CD4-positive, alpha-beta T cell treated with Interleukin-12 subunit alpha and Interleukin-12 subunit beta, for 1 hour (primary cell): Measurements from ENCODE around the gene FLNB.
A peak's percentile ranks its signal among the peaks of the same experiment; 100 is the strongest.

Source experiments
- DNase-seq: peaks from one replicate; pipeline ENCODE4 v3.0.0-alpha.2; 2020

The FLNB gene, protein sequence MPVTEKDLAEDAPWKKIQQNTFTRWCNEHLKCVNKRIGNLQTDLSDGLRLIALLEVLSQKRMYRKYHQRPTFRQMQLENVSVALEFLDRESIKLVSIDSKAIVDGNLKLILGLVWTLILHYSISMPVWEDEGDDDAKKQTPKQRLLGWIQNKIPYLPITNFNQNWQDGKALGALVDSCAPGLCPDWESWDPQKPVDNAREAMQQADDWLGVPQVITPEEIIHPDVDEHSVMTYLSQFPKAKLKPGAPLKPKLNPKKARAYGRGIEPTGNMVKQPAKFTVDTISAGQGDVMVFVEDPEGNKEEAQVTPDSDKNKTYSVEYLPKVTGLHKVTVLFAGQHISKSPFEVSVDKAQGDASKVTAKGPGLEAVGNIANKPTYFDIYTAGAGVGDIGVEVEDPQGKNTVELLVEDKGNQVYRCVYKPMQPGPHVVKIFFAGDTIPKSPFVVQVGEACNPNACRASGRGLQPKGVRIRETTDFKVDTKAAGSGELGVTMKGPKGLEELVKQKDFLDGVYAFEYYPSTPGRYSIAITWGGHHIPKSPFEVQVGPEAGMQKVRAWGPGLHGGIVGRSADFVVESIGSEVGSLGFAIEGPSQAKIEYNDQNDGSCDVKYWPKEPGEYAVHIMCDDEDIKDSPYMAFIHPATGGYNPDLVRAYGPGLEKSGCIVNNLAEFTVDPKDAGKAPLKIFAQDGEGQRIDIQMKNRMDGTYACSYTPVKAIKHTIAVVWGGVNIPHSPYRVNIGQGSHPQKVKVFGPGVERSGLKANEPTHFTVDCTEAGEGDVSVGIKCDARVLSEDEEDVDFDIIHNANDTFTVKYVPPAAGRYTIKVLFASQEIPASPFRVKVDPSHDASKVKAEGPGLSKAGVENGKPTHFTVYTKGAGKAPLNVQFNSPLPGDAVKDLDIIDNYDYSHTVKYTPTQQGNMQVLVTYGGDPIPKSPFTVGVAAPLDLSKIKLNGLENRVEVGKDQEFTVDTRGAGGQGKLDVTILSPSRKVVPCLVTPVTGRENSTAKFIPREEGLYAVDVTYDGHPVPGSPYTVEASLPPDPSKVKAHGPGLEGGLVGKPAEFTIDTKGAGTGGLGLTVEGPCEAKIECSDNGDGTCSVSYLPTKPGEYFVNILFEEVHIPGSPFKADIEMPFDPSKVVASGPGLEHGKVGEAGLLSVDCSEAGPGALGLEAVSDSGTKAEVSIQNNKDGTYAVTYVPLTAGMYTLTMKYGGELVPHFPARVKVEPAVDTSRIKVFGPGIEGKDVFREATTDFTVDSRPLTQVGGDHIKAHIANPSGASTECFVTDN (N-terminal part only)

DNA sequence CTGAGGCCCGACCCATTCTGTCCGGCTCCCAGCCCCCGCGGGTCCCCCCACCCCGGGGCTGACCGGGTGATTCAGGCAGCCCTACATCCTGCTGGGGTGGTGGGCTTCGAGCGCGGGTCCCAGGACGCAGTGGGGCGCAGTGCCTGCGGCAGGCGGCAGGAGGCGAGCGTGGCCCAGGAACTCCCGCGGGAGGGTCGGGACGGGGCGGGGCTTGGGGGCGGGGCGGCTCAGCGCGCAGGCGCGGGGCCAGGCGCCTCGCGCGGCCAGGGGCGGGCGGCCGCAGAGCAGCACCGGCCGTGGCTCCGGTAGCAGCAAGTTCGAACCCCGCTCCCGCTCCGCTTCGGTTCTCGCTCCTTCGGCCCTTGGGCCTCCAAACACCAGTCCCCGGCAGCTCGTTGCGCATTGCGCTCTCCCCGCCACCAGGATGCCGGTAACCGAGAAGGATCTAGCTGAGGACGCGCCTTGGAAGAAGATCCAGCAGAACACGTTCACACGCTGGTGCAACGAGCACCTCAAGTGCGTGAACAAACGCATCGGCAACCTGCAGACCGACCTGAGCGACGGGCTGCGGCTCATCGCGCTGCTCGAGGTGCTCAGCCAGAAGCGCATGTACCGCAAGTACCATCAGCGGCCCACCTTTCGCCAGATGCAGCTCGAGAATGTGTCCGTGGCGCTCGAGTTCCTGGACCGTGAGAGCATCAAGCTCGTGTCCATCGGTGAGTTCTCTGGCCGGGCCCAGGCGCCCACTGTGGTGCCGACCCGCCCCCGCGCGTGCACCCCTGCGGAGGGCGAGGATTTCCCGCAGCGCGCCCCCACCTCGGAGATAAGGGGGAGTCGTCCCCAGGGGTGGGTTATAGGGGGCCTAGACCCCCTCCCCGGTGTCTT lies at the start of gene FLNB:
Gene FLNB, plus strand, starts transcription at position 282 of the 885 bp plus-strand sequence. Its CDS starts 143 bp downstream, at position 425.
- DNase-seq = peak; percentile 81

DNA sequence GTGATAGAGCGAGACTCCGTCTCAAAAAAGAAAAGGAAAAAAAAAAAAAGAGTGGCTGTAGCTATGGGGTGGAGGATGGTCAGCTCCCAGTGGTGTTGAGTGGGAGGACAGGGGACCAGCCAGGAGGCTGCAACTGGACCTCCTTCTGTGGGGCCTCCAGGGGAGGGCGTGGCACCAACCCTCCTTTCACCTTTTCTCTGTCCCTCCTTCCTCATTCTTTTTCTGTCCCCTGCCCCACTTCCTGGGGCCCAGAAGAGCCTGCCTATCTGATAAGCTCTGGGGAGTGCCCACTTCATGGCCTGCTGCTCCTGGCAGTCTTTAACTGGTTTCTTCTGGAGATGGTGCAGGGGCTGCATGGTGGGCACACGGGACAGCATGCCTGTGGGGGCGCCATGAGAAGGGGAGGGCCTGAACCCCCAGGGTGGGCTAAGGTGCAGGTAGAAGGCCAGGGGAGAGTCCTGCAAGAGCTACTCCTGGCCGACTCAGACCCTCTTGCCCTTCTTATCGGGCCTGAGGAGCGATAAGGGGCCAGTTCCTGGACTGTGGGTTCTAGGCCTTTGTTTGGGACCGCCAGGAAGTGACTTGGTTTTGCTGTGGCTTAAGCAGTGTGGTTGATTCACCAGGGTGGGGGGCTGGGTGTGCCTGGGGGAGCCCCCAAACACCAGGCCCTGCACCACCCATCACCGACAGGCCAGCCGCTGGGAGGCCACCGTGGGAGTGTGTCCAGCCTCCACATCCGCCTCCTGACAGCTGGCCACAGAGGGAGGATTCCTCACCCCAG lies 49.4 kb upstream of the FLNB start:
- no peak for DNase-seq

DNA sequence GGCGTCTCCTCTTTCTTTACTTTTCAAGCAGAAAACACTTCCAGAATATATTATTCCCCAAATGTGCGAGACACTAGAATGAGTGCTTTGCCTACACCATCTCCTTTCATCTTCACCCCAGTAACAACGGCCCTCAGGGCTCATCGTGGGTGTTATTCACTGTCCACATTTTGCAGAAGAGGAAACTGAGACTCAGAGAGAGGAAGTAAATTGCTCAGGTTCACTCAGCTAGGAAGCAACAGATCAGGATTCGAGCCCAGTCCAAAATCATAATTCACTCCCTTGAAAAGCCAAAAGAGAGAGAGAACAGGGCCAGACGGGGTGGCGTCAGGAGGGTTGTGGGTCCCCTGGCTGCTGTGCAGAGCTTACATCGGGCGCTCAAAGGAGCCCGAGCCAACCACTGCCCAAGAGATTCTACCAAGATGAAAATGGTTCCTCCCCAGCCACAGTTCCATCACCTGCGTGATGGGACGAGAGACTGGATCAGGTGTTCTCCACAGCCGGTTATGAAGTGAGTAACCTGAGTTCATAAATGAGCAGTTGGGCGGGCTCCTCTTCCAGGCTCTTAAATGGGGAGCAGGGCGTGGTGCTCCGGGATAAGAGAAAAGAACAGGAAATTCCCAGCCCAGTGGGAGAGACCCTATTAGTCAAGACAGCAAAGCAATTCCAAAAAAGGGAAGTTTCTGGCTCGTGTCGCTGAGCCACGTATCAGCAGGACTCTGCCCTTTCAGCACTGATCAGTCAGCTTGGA lies 48.6 kb upstream of the FLNB start:
- no peak for DNase-seq

DNA sequence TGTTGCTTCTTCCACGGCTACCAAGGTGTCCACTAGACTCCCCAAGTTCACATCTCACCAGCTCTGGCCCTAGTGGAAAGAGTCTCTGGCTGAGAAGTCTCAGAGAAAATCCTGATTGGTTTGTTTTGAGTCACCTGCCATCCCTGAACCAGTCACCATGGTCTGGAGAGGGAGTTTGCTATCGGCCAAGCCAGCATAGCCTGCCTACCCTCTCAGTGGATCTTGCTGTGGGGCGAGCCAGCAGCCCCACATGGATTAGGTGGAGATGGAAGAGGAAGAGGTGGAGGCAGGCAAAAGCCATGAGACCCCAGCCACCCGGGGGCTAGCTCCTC lies 48.1 kb upstream of the FLNB start:
- DNase-seq = no peak

DNA sequence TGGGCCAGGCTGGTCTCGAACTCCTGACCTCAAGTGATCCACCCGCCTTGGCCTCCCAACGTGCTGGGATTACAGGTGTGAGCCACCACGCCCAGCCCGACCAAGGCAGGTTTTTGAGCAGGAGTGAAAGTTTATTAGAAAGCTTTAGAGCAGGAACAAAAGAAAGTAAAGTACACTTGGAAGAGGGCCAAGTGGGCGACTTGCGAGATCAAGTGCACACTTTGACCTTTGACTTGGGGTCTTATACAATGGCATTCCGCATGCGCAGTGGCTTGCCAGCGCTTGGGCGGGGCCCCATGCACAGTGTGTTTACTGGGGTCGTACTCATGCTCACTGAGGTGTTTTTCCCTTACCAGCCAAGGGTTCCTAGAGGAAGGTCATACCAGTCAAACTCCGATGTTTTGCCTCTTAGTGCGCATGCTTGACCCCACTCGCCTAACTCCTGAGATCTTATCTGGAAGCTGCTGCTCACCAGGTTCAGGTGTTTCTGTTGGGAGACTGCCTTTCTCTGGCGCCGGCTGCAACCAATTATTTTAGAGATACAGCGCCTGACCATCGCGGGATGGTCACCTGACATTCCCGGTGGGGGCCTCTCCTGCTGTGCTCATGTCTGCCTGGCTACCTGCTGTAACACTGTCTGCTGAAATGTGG lies 46.9 kb upstream of the FLNB start:
- DNase-seq = no peak

DNA sequence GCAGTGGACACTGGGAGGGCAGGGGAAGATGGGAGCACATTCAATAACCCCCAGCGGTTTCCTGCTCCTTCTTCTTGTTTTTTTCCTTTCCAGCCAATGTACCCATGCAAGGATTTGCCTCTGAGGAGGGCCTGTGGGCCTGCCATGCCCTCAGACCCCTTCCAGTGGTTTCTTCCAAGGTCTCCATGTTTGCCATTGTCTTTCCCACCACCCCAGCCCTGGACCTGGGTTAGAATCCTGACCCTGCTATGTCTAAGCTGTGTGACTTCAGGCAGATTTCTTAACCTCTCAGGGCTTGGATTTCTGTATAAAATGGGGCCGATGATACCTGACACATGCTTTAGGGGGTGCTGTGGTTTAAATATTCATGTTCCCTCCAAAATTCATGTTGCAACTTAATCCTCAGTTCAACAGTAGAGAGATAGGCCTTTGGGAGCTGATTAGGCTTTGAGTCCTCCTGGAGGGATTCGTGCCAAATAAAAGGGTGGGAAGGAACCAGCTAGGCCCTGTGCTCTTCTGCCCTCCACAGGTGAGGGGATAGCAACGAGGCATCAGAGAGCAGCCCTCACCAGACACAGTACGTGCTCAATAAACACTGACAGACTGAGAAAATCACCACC lies 46.3 kb upstream of the FLNB start:
- no peak for DNase-seq

DNA sequence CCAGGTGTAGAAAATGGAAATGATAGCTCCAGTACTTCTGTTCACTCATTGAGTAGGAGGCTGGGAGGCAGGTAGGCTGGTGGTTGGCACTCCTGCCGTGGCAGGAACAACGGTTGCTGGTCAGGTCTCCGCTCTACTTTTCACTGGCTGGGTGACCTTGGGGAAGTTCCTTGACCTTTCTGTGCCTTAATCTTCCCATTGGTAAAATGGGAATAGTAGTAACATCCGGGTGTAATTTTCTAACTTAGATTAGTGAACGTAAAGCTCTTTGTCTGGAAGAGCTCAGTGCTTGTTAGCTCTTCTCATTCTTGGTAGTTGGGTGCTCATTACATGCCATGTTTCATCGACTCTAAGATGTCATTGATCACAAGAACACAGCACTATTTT lies 45.8 kb upstream of the FLNB start:
- DNase-seq = no peak

DNA sequence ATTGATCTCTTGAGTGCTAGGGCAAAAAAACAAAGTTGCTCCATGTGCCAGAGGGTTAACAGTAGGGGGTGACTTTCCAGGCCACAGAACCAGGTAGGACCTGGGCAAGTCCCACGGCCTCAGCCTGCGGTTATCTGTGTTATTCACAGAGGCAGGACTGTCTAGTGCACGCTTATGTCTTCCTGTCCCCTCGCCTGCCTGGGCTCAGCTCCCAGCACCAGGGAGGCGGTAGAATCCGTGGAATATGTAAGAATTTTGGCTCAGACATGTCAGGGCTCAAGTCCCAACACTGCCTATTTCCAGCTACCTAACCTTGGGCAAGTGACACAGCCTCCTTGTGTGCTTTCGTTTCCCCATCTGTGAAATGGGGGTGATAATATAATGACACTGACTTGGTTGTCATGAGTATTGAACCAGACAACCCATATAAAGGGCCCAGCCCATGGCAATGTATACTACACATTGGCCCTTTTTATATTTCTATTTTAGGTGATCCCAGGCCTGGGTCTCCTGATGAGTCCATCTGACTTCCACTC lies 44.3 kb upstream of the FLNB start:
- DNase-seq = no peak

DNA sequence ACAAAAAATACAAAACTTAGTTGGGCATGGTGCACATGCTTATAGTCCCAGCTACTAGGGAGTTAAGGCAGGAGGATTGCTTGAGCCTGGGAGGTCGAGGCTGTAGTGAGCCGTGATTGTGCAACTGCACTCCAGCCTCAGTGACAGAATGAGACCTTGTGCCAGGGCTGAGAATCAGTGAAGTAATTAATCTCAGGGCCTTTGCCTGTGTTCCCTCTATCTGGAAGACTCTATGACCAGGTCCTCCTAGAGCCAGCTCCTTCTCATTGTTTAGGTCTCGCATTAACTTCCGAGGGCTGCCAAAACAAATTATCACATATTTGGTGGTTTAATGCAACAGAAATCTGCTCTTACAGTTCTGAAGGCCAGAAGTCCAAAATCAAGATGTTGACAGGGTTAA lies 41.4 kb upstream of the FLNB start:
- no peak for DNase-seq

DNA sequence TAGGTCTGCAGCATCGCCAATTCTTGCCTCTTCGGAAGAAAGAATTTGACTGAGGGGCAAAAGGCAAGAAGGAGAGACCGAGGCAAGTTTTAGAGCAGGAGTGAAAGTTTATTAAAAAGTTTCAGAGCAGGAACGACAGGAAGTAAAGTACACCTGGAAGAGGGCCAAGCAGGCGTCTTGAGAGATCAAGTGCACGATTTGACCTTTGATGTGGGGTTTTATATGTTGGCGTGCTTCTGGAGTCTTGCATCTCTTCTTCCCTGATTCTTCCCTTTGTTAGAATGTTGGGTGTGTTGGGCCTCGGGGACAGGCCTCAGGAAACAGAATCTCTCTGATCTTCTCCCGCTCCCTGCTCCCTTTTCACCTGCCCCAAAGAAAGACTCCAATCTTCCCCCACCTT lies 40.6 kb upstream of the FLNB start:
- DNase-seq = no peak

DNA sequence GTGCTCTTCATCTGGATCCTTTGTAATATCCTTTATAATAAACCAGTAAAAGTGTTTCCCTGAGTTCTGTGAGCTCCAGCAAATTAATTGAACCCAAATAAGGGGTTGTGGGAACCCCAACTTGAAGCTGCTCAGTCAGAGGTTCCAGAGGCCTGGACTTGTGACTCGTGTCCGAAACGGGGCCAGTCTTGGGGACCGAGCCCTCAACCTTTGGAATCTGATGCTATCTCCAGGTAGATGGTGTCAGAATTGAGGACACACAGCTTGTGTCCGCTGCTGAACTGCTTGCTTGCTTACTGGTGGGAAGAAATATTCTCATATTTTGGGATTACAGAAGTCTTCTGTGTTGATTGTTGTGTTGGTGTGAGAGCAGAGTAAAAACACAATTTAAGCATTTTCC lies 39.7 kb upstream of the FLNB start:
- no peak for DNase-seq

DNA sequence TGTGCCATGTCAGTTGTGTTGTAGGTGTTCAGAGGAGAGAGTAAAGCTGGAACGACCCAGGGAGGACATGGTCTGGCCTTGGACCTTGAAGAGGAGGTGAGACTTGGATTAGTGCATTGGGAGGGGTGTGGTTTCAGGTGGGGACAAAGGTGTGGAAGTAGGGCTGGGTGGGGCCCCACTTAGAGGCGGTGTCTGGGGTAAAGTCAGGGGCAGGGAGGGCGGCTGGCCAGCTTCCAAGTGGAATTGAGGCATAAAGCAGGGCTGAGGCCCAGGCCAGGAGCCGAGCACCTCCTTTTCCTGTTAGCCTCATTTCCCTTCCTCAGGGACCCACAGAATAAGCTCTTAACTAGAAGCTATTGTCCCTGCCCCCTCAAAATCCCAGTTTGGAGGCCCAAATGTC lies 36.2 kb upstream of the FLNB start:
- DNase-seq = no peak

DNA sequence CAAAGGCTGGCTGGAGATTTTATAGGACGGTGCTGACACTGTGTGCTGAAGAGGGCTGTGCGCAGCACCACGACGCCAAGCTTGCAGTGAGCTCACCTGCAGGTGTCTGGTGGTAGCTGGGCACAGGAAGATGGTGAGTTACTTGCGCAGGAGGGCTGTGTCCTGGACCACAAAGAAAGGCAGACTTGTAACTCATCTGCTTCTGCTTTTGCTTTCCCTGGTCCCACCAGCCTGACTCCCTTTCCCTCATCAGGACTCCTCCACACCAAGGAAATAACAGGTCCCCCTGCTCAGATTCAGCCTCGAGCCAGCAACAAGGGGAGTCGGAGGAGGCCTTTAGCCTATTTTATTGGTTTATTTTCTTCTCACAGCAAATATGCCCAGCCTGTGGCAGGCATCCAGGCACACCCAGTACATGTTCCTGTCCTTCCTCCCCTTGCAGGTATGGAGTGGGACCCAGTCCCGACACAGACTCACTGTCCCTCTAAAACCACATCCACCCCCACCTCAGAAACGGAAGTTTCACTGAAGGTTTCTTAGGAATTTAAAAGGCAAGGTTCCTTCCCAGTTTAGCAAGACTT lies 35.6 kb upstream of the FLNB start:
- DNase-seq = no peak

DNA sequence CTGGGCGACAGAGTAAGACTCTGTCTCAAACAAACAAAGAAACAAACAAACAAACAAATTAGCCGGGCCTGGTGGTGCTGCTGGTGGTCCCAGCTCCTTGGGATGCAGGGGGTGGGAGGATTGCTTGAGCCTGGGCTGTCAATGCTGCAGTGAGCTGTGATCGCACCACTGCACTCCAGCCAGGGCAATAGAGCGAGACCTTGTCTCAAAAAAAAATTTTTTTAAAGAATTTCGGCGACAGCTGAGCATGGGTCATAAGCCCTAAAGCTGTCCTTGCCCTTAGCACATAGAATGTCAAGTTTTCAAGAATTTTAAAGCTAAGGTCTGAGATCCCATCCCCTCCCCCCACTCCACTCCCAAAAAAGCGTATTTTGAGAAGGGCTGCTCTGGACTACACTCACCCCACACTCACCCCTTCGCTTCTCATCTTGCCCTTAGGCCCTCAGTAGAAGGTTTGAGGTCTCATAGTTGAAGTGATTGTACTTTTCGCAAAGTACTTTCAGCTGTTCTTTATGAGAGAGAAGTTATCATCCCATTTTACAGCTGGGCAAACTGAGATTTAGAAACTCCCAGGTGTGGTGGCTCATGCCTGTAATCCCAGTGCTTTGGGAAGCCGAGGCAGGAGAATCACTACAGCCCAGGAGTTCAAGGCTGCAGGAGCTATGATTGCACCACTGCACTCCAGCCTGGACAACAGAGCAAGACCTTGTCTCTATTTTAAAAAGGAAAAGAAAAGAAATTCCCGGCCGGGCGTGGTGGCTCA lies 34.3 kb upstream of the FLNB start:
- DNase-seq = no peak

DNA sequence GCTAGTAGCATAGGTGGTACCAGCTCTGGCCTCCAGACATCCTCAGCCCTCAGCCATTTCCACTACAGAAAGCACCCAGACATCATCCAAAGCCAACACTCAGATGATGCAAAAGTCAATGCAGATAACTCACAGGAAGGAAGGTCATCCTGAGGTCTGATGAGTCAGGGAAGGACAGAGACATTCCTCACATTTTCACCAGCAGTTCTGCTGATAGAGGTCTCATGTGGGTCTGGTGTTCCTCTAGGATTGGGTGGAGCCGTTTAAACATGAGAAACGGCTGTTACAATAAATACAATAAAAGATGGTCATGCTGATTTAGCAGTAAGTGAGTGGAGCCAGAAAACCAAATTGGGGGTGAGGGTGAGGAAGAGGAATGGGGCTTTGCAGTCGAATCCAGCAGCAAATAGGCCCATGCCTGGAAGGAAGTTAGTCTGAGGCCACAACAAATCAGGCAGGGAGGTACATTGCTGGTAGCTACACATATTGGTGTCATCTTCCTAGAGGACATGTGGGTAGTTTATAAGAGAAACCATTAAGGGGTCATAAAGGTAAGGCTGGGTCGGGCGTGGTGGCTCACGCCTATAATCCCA lies 33.3 kb upstream of the FLNB start:
- no peak for DNase-seq

DNA sequence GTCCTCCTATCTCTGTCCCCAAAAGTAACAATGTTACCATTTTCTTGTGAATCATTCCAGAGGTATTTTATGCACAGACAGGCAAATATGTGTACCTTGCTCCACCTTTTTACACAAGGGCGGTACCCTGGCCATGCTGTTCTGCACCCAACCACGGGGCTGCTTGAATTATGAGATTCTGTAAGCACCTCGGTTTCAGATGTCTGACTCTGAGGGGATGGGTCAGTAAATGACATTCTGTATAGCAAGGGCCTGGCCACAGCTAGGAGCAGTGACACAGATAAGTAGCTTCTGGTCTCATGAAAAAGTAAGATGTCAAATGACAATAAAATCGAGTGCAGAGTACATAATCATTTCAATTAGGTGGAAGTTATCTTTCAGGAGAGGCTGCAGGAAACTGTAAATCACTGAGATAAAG lies 30.4 kb upstream of the FLNB start:
- no peak for DNase-seq

DNA sequence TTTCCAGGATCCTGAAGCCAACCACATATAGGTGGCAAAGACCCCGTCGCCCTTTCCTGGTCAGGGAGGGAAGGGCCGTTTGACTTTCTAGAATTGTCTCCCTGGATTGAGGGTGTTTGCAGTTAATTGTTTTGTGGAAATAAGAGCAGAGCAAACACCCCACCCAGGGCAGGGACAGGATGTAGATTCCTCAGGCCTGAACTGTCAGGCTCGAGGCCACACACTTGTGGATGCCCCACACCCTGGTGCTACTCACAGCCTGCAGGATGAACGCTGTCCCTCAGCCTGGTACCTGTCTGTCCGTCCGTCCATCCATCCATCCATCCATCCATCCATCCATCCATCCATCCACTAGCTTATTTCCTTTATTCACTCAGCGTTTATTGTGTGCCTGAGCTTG lies 29.9 kb upstream of the FLNB start:
- no peak for DNase-seq

DNA sequence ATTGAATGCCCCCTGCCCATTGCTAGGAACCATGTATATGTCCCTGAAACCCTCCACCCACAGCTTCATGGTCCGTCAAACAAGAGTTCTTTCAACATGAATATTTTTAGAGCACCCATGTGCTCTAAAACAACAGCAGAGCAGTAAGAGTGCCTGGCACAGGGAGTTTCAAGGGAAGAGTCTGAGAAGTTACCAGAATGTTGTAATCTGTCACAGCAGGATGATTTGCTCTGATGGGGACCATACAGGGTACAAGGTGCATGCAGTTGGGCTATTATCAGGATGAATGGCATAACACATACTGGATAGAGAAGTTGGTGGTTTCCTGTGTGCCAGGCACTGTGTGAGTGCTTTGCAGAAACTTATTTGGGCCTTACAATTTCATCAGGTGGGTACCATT lies 27.8 kb upstream of the FLNB start:
- no peak for DNase-seq
